Tibial nerve (tissue), 4 donors: ENCODE measurements around the gene DCTN3. TPM values are rescaled to one million over a fixed set of nuclear protein-coding genes. Genes with fewer than 3 reads are reported as not detected.
A peak's percentile ranks its signal among the peaks of the same experiment; 100 is the strongest.

Experiments
- DNase-seq, 2 donors: peaks; one replicate each; pipeline ENCODE4 v3.0.0-alpha.2; 2019; ENCODE audit warnings: low spot score in 2 of 2
- H3K27ac ChIP-seq, 4 donors: fragments of 200-600 bp; sonication (generic) in 3 of 4; one replicate each; pipeline ENCODE4 v1.5.1; 2017 to 2019; ENCODE audit warnings: mild to moderate bottlenecking in 1 of 4
- H3K27me3 ChIP-seq, 2 donors: fragments of 200-600 bp; sonication (generic) in 1 of 2; one replicate each; pipeline versions ENCODE4 v1.5.1 to v1.6.0; 2017 to 2019
- H3K36me3 ChIP-seq, 3 donors: fragments of 200-600 bp; sonication (generic); one replicate each; pipeline ENCODE4 v1.5.1; 2018 to 2019
- H3K4me1 ChIP-seq, 4 donors: fragments of 200-600 bp; sonication (generic) in 3 of 4; one replicate each; pipeline ENCODE4 v1.5.1; 2017 to 2019
- H3K4me3 ChIP-seq, 4 donors: fragments of 200-600 bp; sonication (generic) in 3 of 4; one replicate each; pipeline ENCODE4 v1.5.1; 2017 to 2019; ENCODE audit warnings: mild to moderate bottlenecking in 1 of 4, moderate library complexity in 1 of 4
- H3K9me3 ChIP-seq, 4 donors: fragments of 200-600 bp; sonication (generic) in 3 of 4; one replicate each; pipeline ENCODE4 v1.5.1; 2017 to 2019
- CTCF ChIP-seq, 5 experiments: fragments of 200-600 bp in 3 of 5; fragments of 450-650 bp in 2 of 5; sonication (generic) in 3 of 5; IDR thresholded peaks; one replicate each; pipeline ENCODE4 v1.5.1; 2016 to 2019; ENCODE audit warnings: antibody characterized with exemption in 5 of 5, mild to moderate bottlenecking in 3 of 5, moderate library complexity in 2 of 5
- EP300 ChIP-seq, 2 donors: sonication (generic); formaldehyde crosslinking; IDR thresholded peaks; one replicate each; pipeline ENCODE4 v1.6.1; 2017; ENCODE audit warnings: antibody characterized with exemption in 2 of 2, mild to moderate bottlenecking in 1 of 2
- POLR2A ChIP-seq, 2 donors: fragments of 450-650 bp; IDR thresholded peaks; one replicate each; pipeline ENCODE4 v1.6.1; 2017; ENCODE audit warnings: antibody characterized with exemption in 2 of 2, mild to moderate bottlenecking in 2 of 2, moderate library complexity in 2 of 2
- WGBS, 2 donors: methylation state at CpG; one replicate each; pipeline ENCODE4 v1.1.5; 2018; 5-methylcytosine and 5-hydroxymethylcytosine counted together
- total RNA-seq, 4 donors: library from RNA; depleted of rRNA; stranded (reverse); fragments of >200 nt; gene quantifications; one replicate each; pipeline ENCODE4 v1.1.0, GENCODE V29; 2016

Gene DCTN3
- total RNA-seq, 4 donors from 2014 or later, result 64.7 to 87.5 (median 73.7) TPM

GRCh38 chr9:34628656-34629490, 8.6 kb upstream of the DCTN3 start, which contains the start of gene ARID3C:
ARID3C (minus strand) TSS chr9:34629066; CDS start chr9:34628014, 1,052 bp downstream.
- TF ChIP-seq CTCF (IDR thresholded peaks at IDR 0.05), result peak in 1 of 5 experiments; percentile 4
- TF ChIP-seq POLR2A (IDR thresholded peaks at IDR 0.05), result no peak
- H3K27me3 ChIP-seq, result peaks cover 2 to 65% of the 10 kb centered on the region in 2 donors
- no peak for DNase-seq
- no peaks in the 10 kb centered on the region for H3K36me3 ChIP-seq
- H3K9me3 ChIP-seq, result no peaks in the 10 kb centered on the region
- H3K4me1 ChIP-seq, result peaks cover 0 to 50% (median 16%) of the 10 kb centered on the region in 4 donors
- peak within 1 kb of the TSS; percentile 12 to 53 (median 34) for H3K4me3 ChIP-seq
- H3K27ac ChIP-seq, result peak within 1 kb of the TSS in 1 of 4 donors; percentile 8
- 2 to 3% methylated on average over 34 to 51 of the region's 69 CpGs for WGBS, 2 donors

DNA sequence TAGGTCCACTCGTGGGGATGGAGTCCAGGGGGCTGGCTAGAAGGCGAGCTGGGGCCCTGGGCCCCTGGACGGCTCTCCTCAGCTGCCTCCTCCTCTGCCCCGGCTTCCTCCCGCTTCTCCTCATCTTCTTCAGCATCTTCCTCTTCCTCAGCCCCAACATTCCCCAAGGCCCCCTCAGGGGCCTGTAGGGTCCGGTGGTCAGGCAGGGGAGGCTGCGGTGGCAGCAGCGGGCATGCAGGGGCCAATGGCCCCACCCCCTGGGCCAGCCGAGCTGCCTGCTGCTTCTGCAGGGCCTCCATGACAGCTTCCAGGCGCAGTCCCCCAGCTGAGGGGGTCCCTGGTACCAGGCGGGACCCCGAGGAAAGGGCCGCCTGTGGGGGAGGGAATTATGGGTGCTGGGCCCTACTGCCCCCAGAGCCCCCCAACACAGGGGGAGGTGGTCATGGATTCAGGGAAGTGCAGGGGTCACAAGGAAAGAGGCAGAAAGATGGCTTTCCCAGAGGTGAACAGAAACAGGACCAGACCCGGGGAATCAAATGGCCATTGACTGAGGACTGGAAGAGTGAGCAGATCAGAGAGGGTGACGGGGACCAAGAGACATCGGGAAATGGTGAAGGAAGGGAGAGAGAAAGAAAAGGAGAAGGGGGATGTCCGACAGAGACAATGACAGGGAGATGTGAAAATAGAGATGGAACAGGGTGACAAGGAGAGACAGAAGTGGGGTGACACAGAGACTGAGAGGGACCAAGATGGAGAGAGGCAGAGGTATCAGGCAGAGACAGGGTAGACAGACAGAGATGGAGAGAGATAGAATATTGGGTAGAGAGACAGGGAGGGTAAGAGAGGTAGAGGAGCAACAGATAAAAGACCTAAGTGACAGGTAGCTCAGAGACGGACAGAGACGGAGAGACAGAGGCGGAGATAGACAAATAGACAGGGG, 7.7 kb upstream of the DCTN3 start:
- H3K27ac ChIP-seq, result no peak overlapping the region
- WGBS, 2 donors, result 42% methylated on average over 20 of the region's 20 CpGs
- H3K9me3 ChIP-seq, result no peaks in the 10 kb centered on the region
- peaks cover 0 to 53% (median 19%) of the 10 kb centered on the region in 4 donors for H3K4me1 ChIP-seq
- peak overlapping the region in 3 of 4 donors; percentile 1 to 53 (median 33) for H3K4me3 ChIP-seq
- TF ChIP-seq EP300 (IDR thresholded peaks at IDR 0.05) (no peak), CTCF (IDR thresholded peaks at IDR 0.05) (no peak), POLR2A (IDR thresholded peaks at IDR 0.05) (no peak)
- no peaks in the 10 kb centered on the region for H3K36me3 ChIP-seq
- no peak for DNase-seq
- H3K27me3 ChIP-seq, result peaks cover 2 to 74% of the 10 kb centered on the region in 2 donors

DNA sequence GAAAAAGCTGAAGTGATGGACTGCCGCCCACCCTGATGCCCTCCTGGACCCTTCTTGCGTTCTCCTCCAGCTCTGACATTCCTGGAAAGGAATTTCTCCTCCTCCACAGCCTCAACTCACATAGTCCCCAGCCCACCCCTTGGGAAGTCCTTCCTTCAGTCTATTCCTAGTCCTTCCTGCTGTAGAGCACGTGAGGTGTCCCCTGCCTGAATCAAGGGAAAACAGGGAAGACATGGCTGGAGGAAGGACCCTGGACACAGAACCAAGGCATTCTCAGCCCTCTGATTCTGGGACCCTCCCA, 4.8 kb upstream of the DCTN3 start:
- Histone ChIP-seq H3K9me3 (no peaks in the 10 kb centered on the region), H3K4me3 (no peak overlapping the region), H3K36me3 (no peaks in the 10 kb centered on the region), H3K27ac (no peak overlapping the region), H3K4me1 (peaks cover 0 to 52% (median 19%) of the 10 kb centered on the region in 4 donors), H3K27me3 (peaks cover 2 to 86% of the 10 kb centered on the region in 2 donors)
- TF ChIP-seq POLR2A (IDR thresholded peaks at IDR 0.05) (no peak), EP300 (IDR thresholded peaks at IDR 0.05) (no peak), CTCF (IDR thresholded peaks at IDR 0.05) (no peak)
- DNase-seq, result no peak
- WGBS, 2 donors, result 55 to 67% methylated on average over 3 of the region's 3 CpGs

- no peak overlapping the region for H3K4me3 ChIP-seq
- no peak for DNase-seq
- H3K9me3 ChIP-seq, result no peaks in the 10 kb centered on the region
- peaks cover 2 to 81% of the 10 kb centered on the region in 2 donors for H3K27me3 ChIP-seq
- 17 to 27% methylated on average over 17 to 39 of the region's 39 CpGs for WGBS, 2 donors
- H3K27ac ChIP-seq, result peak overlapping the region in 1 of 4 donors; percentile 13
- H3K4me1 ChIP-seq, result peaks cover 0 to 51% (median 23%) of the 10 kb centered on the region in 4 donors
- no peaks in the 10 kb centered on the region for H3K36me3 ChIP-seq
- TF ChIP-seq CTCF (IDR thresholded peaks at IDR 0.05) (no peak), POLR2A (IDR thresholded peaks at IDR 0.05) (no peak), EP300 (IDR thresholded peaks at IDR 0.05) (no peak)
Measured at GRCh38 chr9:34624475-34625185, 4.3 kb upstream of the DCTN3 start.
